GM19035 (cell line): Measurements from ENCODE around the gene TRIP13.
A peak's percentile ranks its signal among the peaks of the same experiment; 100 is the strongest.

ENCODE experiments used
- ATAC-seq: cut with Tn5 transposase; IDR thresholded peaks from one replicate; pipeline ENCODE4 v1.9.1; 2021; ENCODE audit not compliant: unreplicated experiment

The TRIP13 gene

GRCh38 chr5:963673-964531 is 71.2 kb downstream of the TRIP13 start:
- peak; percentile 61 for ATAC-seq

GRCh38 chr5:964821-965220 is 72.1 kb downstream of the TRIP13 start:
- ATAC-seq, result no peak

GRCh38 chr5:965604-966344 is 73.1 kb downstream of the TRIP13 start:
- no peak for ATAC-seq

- no peak for ATAC-seq
These were observed 73.6 kb downstream of the TRIP13 start for GRCh38 chr5:966345-966710.

- no peak for ATAC-seq
These were observed 74.3 kb downstream of the TRIP13 start for GRCh38 chr5:966941-967340.
